HEK293 (cell line): Measurements from ENCODE around the gene S1PR2.

Experiments used
- ATF2 ChIP-seq: fragments of 450-650 bp; formaldehyde crosslinking; IDR thresholded peaks from 2 replicates; pipeline ENCODE4 v1.5.1; 2016; ENCODE audit warnings: missing biosample characterization, missing genetic modification characterization, low read depth
- CTCF ChIP-seq: fragments of 450-650 bp; formaldehyde crosslinking; IDR thresholded peaks from 2 replicates; pipeline ENCODE4 v1.5.1; 2016; ENCODE audit warnings: missing biosample characterization, missing genetic modification characterization
- KLF16 ChIP-seq: fragments of 450-650 bp; formaldehyde crosslinking; IDR thresholded peaks from 2 replicates; pipeline ENCODE4 v1.5.1; 2017; ENCODE audit warnings: missing biosample characterization, missing genetic modification characterization
- REST ChIP-seq: fragments of 450-650 bp; formaldehyde crosslinking; IDR thresholded peaks from 2 replicates; pipeline ENCODE4 v1.5.1; 2016; ENCODE audit warnings: missing biosample characterization, missing genetic modification characterization
- SALL2 ChIP-seq: fragments of 450-650 bp; formaldehyde crosslinking; IDR thresholded peaks from 2 replicates; pipeline ENCODE4 v1.5.0; 2017; ENCODE audit warnings: missing biosample characterization, mild to moderate bottlenecking, missing genetic modification characterization, borderline replicate concordance
- TRIM28 ChIP-seq: IDR thresholded peaks from 2 replicates; pipeline ENCODE4 v1.6.1; 2011; ENCODE audit warnings: low read length, control low read depth, borderline replicate concordance
- ZNF223 ChIP-seq: fragments of 450-650 bp; formaldehyde crosslinking; IDR thresholded peaks from 2 replicates; pipeline ENCODE4 v1.5.1; 2016; ENCODE audit warnings: missing biosample characterization, missing genetic modification characterization
- ZNF248 ChIP-seq: fragments of 450-650 bp; formaldehyde crosslinking; IDR thresholded peaks from 2 replicates; pipeline ENCODE4 v1.5.1; 2017; ENCODE audit warnings: missing biosample characterization, missing genetic modification characterization
- ZNF274 ChIP-seq, 2 experiments: fragments of 200-500 bp in 1 of 2; fragments of 450-650 bp in 1 of 2; sonication (Bioruptor generic) in 1 of 2; formaldehyde crosslinking in 1 of 2; IDR thresholded peaks; 2 replicates each; pipeline versions ENCODE4 v1.5.1 to v1.6.1; 2014 to 2016; ENCODE audit warnings: borderline replicate concordance in 1 of 2, inconsistent platforms in 1 of 2, low read length in 1 of 2, missing biosample characterization in 1 of 2, missing genetic modification characterization in 1 of 2
- ZNF571 ChIP-seq: fragments of 450-650 bp; formaldehyde crosslinking; IDR thresholded peaks from 2 replicates; pipeline ENCODE4 v1.5.0; 2017; ENCODE audit warnings: missing biosample characterization, missing genetic modification characterization
- ZNF670 ChIP-seq: fragments of 450-650 bp; formaldehyde crosslinking; IDR thresholded peaks from 2 replicates; pipeline ENCODE4 v1.5.1; 2016; ENCODE audit warnings: missing biosample characterization, missing genetic modification characterization, low read depth
- TF ChIP-seq, protein P1 (sequence below): fragments of 450-650 bp; formaldehyde crosslinking; IDR thresholded peaks from 2 replicates; pipeline ENCODE4 v1.5.1; 2016; ENCODE audit warnings: missing biosample characterization, missing genetic modification characterization
- TF ChIP-seq, protein P2 (sequence below): fragments of 450-650 bp; formaldehyde crosslinking; IDR thresholded peaks from 2 replicates; pipeline ENCODE4 v1.5.1; 2016; ENCODE audit warnings: missing biosample characterization, missing genetic modification characterization

- TF ChIP-seq CTCF: no peak
- TF ChIP-seq, protein P1, sequence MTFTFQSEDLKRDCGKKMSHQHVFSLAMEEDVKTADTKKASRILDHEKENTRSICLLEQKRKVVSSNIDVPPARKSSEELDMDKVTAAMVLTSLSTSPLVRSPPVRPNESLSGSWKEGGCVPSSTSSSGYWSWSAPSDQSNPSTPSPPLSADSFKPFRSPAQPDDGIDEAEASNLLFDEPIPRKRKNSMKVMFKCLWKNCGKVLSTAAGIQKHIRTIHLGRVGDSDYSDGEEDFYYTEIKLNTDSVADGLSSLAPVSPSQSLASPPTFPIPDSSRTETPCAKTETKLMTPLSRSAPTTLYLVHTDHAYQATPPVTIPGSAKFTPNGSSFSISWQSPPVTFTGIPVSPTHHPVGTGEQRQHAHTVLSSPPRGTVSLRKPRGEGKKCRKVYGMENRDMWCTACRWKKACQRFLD (tag by site-specific recombination): no peak
- no peak for TF ChIP-seq ZNF248
- TF ChIP-seq REST: no peak
- TF ChIP-seq ZNF274 (IDR thresholded peaks at IDR 0.05; ENCODE audit: low read length): no peak
- TF ChIP-seq ZNF274 (tag by site-specific recombination; IDR thresholded peaks at IDR 0.05; ENCODE audit: borderline replicate concordance): no peak
- no peak for TF ChIP-seq ZNF571 (tag by site-specific recombination)
- no peak for TF ChIP-seq ATF2 (tag by site-specific recombination)
- no peak for TF ChIP-seq SALL2 (tag by site-specific recombination)
- no peak for TF ChIP-seq ZNF223 (tag by site-specific recombination)
- TF ChIP-seq KLF16 (tag by site-specific recombination): no peak
- TF ChIP-seq TRIM28: no peak
- TF ChIP-seq ZNF670 (tag by site-specific recombination): no peak
- TF ChIP-seq, protein P2, sequence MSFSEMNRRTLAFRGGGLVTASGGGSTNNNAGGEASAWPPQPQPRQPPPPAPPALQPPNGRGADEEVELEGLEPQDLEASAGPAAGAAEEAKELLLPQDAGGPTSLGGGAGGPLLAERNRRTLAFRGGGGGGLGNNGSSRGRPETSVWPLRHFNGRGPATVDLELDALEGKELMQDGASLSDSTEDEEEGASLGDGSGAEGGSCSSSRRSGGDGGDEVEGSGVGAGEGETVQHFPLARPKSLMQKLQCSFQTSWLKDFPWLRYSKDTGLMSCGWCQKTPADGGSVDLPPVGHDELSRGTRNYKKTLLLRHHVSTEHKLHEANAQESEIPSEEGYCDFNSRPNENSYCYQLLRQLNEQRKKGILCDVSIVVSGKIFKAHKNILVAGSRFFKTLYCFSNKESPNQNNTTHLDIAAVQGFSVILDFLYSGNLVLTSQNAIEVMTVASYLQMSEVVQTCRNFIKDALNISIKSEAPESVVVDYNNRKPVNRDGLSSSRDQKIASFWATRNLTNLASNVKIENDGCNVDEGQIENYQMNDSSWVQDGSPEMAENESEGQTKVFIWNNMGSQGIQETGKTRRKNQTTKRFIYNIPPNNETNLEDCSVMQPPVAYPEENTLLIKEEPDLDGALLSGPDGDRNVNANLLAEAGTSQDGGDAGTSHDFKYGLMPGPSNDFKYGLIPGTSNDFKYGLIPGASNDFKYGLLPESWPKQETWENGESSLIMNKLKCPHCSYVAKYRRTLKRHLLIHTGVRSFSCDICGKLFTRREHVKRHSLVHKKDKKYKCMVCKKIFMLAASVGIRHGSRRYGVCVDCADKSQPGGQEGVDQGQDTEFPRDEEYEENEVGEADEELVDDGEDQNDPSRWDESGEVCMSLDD (tag by site-specific recombination): no peak
Measured at GRCh38 chr19:10279737-10280442, 48.8 kb upstream of the S1PR2 start.
